Right lung (tissue), 5 donors: ENCODE measurements around the gene SLC35G2. TPM values are rescaled to one million over a fixed set of nuclear protein-coding genes. Genes with fewer than 3 reads are reported as not detected.
"Not testable (repeated sequence)": the region's sequence is repeated elsewhere in the genome, so short reads cannot be mapped to it uniquely, and the experiment has no call there.

Experiments
- DNase-seq, 2 donors: peaks; one replicate each; pipeline ENCODE4 v3.0.0-alpha.2; 2013
- polyA plus RNA-seq, 5 donors: library from polyadenylated mRNA; unstranded; fragments of 120-200 nt; gene quantifications; one replicate each; pipeline versions ENCODE4 v1.2.1 to v1.2.3, GENCODE V29; 2013; ENCODE audit warnings: inconsistent platforms in 1 of 5, low replicate concordance in 1 of 5; ENCODE audit not compliant: insufficient read length in 5 of 5, insufficient read depth in 1 of 5

Gene SLC35G2
- polyA plus RNA-seq, 5 donors, result 4.3 to 5.1 (median 5.0) TPM

GRCh38 chr3:136831461-136831860 is 12.5 kb downstream of the SLC35G2 start:
- no peak for DNase-seq

DNA sequence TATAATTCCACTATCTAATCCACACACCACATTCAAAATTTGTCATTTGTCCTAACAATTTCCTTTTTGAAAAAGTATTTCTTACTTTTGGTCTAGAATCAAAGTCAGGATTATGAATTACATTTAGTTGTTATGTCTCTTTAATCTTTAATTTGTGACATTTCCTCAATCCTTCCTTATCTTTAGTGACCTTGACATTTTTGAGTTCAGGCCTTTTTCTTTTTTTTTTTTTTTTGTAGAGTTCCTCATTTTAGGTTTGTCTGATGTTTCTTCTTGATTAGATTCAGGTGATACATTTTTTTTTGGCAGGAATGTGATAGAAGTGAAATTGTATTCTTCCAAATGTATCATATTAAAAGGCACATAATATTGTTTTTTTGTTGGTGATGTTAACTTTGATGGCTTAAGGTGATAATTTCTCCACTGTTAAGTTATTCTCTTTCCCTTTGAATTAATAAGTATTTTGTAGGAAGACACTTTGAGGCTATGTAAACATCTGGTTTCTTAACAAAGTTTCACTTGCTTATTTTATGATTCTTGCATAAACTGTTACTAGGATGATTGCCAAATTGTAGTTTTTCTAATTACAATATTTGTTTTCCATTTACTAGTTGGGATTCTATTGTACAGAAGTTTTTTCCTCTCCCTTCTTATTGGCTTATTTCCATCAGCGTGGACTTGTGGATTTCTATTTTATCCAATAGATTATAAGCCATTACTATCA is 16.3 kb downstream of the SLC35G2 start:
- no peak for DNase-seq

DNA sequence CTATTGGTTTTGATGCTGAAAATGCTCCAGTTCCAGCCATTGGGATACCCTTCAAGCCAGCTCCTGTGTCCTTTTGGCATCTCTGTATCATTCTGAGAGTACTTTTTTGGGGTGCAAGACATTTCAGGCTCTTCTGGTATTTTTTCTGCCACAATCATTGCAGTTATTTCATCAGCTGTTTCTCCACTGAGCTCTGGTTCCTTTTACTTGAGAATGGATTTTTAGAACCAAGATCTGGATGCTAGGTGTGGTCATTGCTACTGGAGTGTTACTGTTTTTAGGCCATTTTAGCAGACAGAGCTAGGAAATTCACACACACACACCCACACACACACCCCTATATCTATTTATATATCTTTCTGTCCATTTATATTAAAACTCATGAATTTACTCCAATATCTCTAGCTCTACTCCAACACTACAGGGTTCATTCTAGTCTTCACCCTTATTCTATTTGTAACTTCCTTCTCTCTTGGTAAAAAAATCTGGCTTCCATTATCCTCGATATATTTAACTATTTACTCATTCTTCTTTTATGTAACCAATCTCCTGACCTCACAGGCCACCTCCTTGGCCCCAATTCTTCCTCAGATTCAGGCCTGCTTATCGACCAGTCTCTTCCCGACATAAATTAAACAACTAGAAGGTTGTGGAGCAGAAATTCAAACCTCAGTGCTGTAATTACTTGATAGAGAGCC is 17.0 kb downstream of the SLC35G2 start:
- no peak for DNase-seq

GRCh38 chr3:136836511-136837156 is 17.7 kb downstream of the SLC35G2 start:
- no peak for DNase-seq

DNA sequence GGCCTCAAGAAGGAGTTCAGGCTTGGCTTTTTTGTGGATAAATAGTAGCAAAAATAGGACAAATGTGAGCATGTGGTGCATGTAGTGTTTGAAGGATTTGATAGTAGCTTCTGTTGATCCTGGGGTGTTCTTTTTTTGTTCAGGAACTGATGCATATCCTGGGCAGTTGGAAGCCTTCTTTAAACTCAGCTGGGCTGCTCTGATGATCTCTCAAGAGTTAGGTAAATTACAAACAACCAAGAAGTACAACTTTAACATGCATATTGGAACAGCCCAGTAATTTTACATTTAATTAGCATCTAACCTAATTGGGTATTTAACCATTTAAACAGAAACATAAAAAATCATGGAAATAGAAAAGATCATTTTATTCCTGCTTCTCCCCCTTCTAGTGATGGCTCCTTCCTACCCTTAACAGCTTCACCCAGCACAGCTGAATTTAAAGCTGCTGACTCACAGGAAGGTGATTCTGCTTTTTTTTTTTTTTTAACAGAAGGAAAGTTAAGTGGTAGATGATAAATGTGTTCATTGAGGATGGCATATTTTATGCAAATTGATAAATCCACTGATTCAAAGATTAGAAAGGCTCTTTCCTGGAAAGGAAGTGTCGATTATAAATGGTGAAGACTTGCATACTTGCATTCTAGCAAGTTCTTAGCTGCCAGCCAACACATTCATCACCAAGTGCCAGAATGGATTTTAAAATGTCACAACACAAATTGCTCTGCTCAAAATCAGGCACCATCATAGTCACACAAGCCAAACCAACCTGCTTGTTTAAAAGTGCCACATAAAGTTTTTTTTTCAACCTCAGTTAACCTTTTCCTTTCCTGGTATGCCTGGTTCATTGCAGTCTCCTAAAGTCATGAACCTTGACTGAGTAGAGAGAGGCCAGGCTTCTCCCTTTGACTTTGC is 20.0 kb downstream of the SLC35G2 start:
- DNase-seq, result no peak

- no peak for DNase-seq
Observed at GRCh38 chr3:136839556-136839931, 20.6 kb downstream of the SLC35G2 start.

DNA sequence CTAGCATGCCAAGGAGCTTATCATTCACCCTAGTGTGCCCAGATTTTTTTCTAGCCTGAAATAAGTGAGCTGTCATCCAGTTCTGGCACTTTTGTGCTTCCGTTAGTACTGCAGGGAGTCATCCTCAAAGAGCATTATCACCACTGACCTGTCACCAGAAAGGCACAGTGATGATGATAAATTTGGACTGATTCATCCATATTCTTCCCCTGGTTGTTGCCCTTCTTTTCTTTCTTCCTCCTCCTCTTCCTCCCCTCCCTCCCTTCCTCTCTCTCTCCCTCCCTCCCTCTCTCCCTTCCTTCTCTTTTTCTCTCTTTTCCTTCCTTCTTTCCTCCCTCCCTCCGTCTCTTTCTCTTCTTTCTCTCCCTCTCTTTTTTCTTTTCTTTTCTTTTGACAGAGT is 21.3 kb downstream of the SLC35G2 start:
- DNase-seq, result no peak

- DNase-seq, result no peak
Observed at GRCh38 chr3:136842294-136842693, 23.4 kb downstream of the SLC35G2 start.

- no peak for DNase-seq
Observed at GRCh38 chr3:136844724-136845123, 25.8 kb downstream of the SLC35G2 start.

DNA sequence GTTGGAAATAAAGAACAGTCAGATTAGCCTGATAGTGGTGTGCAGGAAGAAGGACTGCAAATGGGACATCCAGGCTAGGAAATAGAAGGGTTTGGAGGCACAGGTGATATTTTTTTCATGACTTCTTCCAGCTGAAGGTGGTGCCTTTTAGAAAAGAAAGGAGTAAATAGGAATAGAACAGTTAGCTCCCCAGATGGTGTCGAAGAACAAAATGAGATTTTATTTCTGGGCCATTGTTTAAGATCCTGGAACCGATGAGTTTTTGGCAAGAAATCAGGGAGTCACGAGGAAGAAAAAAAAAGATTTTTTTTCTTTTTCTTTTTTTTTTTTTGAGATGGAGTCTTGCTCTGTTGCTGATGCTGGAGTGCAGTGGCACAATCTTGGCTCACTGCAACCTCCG is 33.3 kb downstream of the SLC35G2 start:
- no peak for DNase-seq

GRCh38 chr3:136856665-136857064 is 37.7 kb downstream of the SLC35G2 start:
- no peak for DNase-seq

GRCh38 chr3:136858381-136858780 is 39.5 kb downstream of the SLC35G2 start:
- no peak for DNase-seq

DNA sequence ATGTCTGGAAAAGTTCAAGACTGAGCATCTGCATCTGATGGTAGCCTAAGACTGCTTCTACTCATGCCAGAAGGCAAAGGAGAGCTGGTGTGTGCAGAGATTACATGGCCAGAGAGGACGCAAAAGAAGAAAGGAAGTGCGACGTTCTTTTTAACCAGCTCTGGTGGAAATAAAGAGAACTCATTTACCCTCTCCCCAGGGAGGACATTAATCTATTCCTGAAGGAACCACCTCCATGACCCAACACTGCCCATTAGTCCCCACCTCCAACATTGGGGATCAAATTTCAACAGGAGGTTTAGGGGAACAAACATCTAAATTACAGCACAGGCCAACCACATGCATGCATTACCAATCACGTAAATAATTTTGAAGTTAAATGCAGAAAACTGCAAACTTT is 41.6 kb downstream of the SLC35G2 start:
- no peak for DNase-seq

GRCh38 chr3:136861890-136862616 is 43.1 kb downstream of the SLC35G2 start, which contains the start of gene NCK1:
Gene NCK1, plus strand, starts transcription at chr3:136862208. Its CDS starts 65,794 bp downstream, at chr3:136928002.
- peak; percentile 97 for DNase-seq

GRCh38 chr3:136862617-136863322 is 43.8 kb downstream of the SLC35G2 start:
- DNase-seq, result peak in 1 of 2 donors; percentile 57

- DNase-seq, result no peak
Observed at GRCh38 chr3:136869282-136869681, 50.4 kb downstream of the SLC35G2 start.

- not testable (repeated sequence) for DNase-seq
Observed at GRCh38 chr3:136872258-136872657, 53.3 kb downstream of the SLC35G2 start.

DNA sequence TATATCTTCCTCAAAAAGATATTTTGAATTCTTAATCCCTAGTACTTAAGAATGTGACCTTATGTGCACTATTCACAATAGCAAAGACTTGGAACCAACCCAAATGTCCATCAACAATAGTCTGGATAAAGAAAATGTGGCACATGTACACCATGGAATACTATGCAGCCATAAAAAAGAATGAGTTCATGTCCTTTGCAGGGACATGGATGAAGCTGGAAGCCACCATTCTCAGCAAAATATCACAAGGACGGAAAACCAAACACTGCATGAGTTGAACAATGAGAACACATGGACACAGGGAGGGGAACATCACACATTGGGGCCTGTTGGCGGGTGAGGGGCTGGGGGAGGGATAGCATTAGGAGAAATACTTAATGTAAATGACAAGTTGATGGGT is 60.6 kb downstream of the SLC35G2 start:
- DNase-seq, result not testable (repeated sequence)

DNA sequence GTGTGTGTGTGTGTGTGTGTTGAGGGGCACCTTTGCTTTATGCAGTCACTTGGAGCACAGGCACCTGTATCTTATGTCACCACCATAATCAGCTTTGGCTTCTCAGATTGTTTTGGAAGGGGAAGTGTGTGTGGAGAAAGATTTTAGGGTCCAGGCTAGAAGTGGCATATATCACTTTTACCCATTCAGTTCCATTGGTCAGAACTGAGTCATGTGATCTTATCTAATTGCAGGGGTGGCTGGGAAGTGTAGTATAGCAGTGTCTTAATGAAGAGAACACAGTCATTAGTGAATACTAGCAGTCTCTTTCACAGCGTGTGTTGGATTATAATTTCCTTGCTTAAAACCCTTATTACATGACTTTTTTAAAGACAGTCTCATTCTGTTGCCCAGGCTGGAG is 63.6 kb downstream of the SLC35G2 start:
- DNase-seq, result no peak

DNA sequence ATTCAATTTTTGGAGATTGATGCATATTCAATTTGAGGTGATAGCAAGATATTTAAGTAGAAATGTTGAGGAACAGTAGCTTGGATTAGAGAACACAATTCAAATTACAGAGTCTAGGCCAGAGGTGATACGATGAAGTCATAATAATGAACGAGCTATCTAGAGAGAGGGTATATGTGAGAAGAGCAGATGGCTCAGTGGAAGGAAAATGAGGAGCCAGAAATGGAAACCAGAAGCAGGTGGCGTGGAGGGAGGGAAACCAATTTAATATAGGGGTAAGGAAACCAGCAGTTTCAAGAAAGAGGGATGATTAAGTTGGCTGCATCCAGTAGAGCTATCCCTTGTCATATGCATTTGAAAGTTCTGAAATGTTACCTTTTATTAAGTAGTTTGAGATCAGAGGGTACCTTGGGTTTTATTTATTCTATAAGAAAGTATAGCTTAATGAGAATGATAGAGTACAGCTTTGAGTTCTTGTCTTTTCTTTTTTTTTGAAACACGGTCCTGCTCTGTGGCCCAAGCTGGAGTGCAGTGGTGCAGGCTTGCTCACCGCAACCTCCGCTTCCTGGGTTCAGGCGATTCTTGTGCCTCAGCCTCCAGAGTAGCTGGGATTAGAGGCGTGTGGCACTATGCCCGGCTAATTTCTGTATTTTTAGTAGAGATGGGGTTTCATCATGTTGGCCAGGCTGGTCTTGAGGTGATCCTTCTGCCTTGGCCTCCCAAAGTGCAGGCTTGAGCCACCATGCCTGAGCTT is 65.2 kb downstream of the SLC35G2 start:
- no peak for DNase-seq
